GM21381 (cell line): ENCODE results near the gene NPHP1.
"Not testable (repeated sequence)": the region's sequence is repeated elsewhere in the genome, so short reads cannot be mapped to it uniquely, and the experiment has no call there.

Experiments used
- ATAC-seq: cut with Tn5 transposase; IDR thresholded peaks from one replicate; pipeline ENCODE4 v1.9.1; 2021; ENCODE audit warnings: mild to moderate bottlenecking, moderate library complexity; ENCODE audit not compliant: unreplicated experiment

The NPHP1 gene

DNA sequence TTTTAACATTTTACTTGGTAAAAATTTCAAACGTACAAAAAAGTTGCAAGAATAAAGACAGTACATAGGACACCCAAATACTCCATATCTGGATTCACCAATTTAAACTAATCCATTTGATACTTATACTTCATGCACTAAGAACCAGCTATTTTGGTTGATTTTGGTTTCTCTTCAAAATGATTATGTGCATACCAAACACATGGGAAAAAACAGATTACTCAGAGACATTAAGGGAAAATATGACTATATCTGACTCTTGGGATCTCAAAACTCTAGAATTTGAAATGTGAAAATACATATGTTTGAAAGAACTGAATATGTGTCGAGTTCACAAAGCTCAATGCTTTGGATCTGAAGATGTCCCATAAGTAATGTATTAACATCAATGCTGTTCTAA lies 73.6 kb downstream of the NPHP1 start:
- ATAC-seq: no peak

DNA sequence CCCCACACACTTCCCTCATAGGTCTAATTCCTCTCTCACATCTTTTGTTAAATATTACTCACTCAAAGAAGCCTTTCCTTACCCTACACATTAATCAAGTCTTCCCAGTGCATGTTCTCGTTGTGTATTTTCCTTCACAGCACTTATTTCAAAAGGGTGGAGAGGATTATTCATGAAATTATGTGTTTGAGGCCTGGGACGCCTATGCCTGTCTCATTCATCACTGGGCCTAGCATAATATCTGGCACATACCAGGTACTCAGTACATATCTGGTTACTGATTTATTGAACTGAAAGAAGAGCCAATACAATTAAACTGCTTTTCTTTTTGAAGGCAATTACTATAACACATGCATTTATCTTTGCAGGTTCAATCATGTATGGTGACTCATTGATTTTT lies 74.1 kb downstream of the NPHP1 start:
- no peak for ATAC-seq

DNA sequence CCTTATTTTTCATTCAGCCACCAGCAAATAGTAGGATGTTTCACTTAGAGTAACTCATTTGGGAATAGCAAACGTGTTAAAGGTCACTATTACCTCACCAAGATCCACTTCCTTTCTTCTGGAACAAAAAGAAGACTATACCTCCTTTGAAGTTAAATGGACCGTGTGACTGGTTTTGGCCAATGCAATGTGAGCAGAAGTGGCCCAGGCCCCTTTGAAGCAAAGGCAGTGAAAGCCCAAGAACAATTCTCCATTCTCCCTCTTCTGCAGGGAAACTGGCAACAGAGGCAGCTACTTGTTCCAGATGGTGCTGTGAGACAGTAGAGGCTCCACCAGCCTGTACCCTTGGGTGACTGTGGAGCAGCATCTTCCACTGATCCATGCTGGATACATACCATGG lies 77.9 kb downstream of the NPHP1 start:
- no peak for ATAC-seq

DNA sequence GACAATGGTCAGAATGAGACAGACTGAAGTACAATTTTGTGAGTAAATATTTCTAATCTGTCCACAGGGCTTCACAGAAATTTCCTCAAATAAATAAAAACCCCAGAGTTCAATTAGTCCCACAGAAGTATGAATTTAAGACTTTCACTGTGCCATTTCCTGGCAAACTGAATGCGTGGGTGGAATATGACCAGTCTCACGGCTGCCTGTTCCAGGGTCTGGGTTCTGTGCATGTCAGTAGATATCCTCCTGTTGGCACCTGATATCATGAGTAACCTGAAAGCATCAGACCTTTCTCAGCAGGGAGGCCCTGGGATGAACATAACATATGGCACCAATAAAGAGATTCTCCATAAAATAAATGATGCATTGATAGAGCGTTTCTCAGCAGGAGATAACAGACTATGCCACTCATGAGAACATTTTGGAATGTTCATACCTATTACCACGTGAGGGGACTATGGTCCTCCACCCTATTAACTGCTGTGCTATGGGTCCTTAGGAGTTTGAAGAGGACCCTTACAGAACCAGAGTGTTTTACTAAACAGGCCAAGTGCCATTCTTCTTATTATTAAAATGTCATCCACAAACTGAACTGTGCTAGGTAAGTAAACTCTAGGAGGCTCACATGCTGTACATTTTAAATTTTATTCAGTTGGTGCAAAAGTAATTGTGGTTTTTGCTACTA lies 78.6 kb downstream of the NPHP1 start:
- ATAC-seq: no peak

DNA sequence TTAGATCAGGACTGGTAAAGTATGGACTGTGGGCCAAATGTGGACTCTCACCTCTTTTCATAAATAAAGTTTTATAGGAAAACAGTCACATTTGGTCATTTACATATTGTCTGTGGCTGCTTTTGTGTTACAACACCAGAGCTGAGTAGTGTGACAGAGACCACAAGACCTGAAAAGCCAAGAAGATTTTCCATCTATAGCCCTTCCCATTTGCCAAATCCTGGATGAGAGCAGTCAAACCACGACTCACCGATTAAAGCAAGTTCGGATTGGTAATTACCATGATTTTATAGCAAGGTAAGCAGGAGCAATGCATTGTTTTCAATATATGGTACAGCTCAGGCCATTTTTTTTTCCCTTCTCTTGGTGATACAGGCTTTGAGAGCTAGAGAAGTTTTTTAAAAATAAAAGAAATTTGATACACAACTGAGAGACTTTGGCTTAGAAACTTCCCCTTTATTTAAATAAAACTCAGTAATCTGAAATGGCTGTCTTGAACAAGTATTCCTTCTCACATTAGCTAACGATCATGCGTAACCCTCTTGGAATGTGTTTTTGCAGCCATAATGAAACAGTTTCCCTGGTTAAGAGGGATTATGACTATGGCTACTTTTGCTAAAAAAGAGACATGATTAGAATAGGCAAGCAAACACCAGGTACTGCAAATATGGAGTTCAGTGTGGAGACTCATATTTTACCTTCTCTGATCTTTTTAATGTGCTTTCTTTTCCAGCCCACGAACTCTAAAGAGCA lies 79.7 kb downstream of the NPHP1 start:
- no peak for ATAC-seq

DNA sequence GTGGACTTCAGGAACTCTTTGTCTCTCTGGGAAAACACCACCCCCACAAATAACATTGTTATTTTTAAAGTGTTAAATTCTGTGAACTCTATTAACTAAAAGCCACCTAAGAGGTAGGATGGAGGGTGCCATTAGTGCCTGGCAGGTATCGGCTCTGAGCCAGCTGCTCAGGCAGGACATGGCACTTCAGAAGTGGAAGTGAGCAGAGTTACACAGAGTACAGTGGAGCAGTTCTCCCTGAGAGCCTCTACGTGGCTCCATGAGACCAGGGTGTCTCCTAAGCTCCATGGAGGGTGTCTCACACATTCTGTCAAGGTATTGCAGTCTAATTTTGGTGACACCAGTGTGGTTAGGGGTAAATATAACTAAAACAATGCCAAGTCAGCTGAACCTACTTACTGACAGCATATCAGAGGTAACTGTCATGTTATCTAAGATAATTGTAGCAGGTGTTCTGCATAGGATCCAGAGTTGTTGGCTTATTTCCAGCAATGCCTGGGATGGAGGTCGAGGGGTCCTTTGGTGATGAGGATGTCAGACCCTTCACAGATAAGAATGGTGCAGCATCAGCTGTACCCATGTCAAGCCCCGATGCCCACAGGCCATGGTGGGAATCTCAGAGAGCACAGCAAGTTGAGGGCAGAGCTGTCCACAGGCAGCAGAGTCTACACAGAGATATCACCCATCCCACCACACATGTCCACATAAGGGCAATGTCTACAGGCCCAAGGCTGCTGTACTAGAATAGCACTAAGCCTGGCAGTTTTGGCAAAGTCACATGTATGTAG lies 80.6 kb downstream of the NPHP1 start:
- no peak for ATAC-seq

DNA sequence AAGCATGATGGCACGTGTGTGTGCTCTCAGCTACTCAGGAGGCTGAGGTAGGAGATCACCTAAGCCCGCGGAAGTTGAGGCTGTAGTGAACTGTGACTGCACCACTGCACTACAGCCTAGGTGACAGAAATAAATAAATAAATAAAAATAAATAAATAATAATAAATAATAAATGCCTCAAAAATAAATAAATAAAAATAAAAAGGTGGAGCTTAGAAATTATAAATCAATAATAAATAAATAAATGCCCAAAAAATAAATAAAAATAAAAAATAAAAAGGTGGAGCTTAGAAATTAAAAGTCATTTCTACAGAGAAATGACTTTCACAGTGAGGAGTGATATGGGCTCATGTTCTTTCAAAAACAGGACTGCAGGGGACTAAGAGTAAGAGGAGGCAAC lies 83.2 kb downstream of the NPHP1 start:
- no peak for ATAC-seq

DNA sequence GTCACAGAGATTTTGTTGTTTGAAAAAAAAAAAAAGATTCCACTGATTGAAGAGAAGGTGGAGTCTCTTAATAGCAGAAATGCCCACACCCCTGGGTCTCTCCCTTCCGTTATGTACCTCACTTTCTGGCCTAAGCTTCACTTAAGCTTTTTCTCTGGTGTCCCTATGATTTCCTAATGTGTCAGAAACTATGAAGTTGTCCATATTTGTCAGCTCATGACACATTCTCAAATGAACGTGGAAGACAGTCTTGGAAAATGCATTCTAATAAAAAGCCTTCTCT lies 83.8 kb downstream of the NPHP1 start:
- ATAC-seq: no peak

DNA sequence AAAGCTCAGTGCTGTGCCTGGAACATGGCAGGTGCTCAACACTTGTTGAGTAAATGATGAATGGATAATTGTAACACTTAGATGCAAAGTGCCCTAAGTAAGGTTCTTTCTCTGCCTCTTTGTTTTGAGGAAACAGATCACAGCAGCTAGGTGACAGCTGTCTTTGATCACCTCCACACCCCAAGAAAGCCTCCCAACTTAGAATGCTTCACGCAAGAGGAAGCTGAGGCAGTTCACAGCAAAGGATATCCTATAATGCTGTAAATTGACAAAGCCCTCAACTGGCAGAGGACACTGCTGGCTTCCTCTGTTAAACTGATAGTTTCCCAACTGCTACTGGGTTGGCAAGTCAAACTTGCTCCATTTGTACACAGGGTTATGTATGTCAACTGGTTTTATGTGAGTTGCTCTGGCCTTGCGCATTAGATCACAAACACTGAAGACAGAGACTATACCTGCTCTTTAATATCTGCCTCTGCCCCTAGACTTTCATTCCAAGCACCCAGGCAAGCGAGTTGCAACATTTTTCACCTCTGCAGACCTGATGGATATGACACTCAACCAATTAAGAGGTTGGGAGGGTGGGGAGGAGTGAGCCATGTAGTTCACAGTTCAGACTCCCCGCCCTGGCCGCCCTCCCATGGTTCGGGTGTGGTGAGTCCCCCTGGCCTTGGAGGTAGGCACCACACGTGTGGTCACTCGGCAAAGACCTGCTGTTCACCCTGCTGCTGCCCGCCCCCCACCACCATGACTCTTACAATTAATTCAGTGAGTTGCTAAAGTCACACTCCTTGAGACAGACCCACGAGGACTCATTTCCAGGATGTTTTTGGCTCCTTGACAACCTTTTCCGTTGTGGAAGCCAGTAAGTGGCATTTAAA lies 84.4 kb downstream of the NPHP1 start:
- ATAC-seq: no peak

DNA sequence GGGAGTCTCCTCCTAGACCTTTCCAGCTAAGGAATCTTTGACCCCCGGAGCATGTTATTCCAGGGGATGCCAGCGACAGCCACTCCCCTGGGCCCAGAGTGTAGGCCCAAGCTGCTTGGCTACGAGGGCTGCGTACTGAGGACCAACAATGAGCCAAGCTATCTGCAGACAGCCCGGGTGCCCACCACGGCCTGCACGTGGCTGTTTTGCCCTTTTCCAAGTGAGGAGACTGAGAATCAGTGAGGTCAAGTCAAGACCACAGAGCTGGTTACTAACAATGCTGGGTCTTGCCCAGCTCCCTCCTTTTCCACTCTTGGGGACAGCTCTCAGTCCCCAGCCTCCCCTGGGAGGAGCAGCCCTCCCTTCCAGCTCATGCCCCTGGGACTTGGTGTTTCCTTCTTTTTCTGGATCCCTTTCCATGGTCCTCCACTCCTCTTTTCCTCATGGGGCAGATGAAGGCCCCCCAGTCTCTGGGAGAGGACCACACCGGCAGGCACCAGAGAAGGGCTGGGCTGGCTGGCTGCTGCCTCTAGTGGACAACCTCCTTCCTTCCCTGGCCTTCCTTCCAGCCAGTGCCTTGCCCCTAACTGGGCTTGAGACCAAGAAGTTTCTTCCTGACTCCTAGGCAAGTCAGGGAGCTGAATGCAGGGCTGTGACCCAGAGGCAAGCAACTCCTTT lies 88.6 kb downstream of the NPHP1 start:
- no peak for ATAC-seq

DNA sequence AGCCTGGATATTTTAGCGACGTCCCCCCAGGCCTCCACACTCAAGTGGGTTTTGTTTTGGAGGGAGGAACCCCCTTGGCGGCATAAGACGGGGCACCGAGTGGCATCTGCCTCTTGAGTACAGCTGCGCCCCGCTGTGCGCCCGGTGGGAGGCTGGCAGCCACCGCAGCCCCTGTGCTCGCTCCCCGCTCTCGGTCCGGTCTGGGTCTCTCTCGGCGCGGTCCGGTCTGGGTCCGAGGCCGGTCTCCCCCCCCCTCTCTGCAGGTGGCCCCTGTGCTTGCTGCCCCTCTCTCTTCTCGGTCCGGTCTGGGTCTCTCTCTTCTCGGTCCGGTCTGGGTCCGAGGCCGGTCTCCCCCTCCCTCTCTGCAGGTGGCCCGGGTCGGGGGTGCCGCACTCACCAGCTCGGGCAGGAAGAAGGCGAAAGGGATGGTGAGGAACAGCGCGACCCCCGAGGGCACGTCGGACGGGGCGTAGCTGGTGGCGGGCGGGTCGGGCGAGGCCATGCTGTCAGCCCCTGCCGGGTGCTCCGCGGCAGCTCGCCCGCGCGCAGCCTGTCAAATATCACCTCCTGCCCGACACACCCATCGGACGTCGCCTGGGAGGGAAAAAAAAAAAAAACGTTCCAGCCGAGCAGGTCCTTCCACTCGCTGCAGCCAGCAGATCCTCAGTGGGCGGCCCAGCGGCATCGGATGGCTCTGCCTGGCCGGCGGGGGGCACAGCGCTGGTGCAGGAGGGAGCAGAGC lies 89.4 kb downstream of the NPHP1 start, which contains the start of gene MALL:
TSS of gene MALL (minus strand) at position 532 of the 742 bp plus-strand sequence. CDS start at position 502, 30 bp downstream.
- ATAC-seq: no peak

DNA sequence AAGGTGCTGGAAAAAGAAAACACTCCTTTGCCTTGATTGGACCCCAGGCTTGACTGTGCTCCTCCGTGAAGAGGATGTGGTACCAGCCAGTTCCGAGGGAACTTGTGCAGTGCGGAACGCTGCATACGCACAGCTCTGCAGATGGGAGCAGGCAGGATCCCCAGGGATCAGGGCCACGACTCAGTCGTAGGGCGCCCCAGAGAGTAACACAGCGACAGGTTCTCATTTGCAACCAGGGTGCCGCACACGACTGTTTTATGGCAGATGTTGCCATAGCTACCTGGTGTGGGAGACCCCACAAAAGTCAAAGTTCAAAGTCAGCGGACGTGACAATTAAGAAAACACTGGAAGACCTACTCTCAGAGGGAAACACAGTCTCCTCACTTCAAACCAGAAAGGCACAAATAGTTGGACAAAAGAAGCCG lies 90.0 kb downstream of the NPHP1 start:
- no peak for ATAC-seq

DNA sequence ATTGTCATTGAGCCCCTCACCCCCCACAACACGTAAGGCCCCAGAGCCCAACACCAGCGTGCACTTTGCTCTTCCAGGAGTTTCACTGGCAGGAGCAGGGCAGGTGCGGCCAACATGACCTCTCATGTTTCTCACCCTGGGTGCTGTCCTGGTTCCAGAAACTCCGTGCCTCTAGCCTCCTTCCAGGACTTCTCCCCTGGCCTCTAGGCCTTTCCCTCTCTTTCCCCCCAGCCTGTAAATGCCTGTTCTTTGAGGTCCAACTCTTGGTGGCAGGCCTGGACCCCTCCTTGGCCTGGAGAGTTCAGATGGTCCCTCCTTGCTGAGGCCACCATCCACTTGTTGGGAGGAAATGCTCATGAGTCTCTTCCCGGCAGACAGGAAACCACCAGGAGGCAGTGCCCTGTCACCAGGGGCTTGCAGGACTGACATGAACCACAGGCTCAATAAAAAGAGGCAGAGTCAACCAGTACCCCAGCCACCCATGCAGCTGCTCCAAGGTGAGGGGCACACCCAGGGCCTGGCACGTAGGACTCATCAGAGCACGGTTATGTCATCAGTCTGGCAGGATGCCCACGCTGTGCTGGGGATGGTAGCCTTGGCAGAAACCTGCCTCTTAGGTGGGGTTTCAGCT lies 90.7 kb downstream of the NPHP1 start:
- ATAC-seq: no peak

DNA sequence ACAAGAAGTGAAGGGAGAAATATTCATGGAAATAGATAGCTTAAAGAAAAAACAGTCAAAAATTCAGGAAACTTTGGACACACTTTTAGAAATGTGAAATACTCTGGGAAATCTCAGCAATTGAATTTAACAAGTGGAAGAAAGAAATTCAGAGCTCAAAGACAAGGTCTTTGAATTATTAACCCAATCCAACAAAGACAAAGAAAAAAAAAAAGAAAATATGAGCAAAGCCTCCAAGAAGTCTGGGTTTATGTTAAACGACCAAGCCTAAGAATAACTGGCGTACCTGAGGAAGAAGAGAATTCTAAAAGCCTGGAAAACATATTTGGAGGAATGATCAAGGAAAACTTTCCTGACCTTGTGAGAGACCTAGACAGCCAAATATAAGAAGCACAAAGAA lies 96.5 kb downstream of the NPHP1 start:
- ATAC-seq: not testable (repeated sequence)

DNA sequence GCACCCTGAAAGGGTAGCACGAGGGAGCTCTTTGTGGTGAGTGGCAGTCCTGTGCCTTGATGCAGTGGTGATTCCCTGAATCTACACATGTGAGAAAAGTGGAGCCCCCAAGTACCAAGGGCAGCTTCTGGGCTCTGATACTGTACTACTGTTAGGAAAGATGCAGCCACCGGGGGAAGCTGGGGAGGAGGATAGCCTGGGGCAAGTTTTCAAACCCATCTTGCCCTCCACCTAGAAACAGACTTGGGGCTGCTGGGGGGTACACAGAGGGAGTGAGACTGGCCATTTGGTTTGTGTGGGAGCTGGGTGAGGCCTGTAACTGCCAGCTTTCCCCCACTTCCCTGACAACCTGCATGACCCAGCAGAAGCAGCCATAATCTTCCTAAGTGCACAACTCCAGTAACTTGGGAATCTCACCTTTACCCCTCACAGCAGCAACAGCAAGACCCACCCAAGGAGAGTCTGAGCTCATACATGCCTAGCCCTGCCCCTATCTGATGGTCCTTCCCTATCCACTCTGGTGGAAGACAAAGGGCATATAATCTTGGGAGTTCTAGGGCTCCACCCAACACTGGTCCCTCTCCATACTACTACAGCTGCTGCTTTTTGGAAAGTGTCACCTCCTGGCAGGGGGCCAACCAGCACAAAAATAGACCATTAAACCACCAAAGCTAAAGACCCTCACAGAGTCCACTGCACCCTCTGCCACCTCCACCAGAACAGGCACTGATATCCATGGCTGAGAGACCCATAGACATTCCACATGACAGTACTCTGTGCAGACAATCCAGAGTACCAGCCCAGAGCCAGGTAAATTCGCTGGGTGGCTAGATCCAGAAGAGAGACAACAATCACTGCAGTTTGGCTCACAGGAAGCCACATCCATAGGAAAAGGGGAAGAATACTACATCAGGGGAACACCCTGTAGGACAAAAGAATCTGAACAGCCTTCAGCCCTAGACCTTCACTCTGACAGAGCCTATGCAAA lies 97.4 kb downstream of the NPHP1 start:
- no peak for ATAC-seq

DNA sequence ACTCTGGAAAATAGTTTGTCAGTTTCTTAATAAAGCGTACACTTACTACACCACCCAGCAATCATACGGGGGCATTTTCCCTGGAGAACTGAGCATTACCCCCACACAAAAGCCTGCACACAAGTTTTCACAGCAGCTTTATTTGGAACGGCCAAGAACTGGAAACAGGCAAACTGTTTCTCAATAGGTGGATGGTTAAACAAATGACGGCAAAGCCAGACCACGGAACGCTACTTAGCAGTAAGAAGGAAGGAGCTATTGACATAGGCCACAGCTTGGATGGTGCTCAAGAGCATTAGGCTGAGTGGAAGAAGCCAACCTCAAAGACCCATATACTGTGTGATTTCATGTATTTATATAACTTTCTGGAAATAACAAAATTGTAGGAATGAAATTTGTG lies 98.2 kb downstream of the NPHP1 start:
- no peak for ATAC-seq

DNA sequence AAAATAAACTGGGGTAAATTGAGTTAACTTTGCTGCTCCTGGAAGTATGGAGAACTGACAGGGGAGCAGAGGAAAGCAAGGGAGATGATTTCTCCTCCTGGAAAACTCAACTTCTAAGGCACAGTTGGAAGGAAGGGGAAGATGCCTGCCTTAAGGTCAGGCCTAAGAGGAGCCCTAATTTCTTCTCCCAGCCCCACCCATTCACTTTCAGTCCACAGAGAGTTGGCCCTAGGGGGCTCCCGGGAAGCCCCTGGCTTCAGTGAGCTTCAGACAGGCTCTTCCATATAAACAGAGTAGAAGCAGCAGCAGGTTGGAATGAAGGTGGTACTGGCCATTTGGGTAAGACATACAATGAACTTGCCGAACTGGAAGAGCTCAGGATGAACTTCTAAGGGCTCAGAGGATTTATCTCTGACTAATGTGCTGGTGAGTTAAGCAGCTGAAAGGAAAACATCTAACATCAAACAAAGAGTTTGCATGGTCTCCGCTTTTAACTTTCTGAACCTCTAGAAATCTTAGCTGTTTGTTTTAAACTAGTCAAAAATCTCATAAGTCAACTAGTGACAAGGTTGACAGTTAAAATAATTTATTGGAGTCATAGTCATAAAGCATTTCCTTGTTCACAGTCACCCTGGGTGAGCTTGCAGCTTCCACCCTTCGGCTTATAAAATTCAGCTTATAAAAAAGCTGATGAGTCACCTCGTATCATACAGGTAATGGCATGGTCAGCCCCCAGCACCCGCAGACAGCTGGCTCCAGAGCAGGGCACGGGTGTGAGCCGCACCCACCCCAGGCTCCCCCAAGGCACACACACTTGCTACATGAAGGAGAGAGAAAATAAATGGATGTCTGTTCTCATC lies 99.0 kb downstream of the NPHP1 start:
- ATAC-seq: no peak
